OCI-LY3 (cell line): ENCODE measurements around the gene PREX1.

Source experiments
- H2AFZ ChIP-seq: fragments of 200-600, 300-600 bp; shearing (Covaris generic); 2 replicates; pipeline ENCODE4 v1.6.0; 2014; ENCODE audit warnings: antibody characterized with exemption, low read depth, low read length
- H3K27ac ChIP-seq: fragments of 200-600, 300-600 bp; sonication (generic); 2 replicates; pipeline ENCODE4 v1.5.1; 2014; ENCODE audit warnings: mild to moderate bottlenecking, low read length, moderate library complexity, mixed read lengths
- H3K27me3 ChIP-seq: fragments of 200-600, 300-600 bp; sonication (generic); 2 replicates; pipeline ENCODE4 v1.6.1; 2014; ENCODE audit warnings: low read depth, low read length, mixed read lengths
- H3K36me3 ChIP-seq: fragments of 200-600, 300-600 bp; sonication (generic); replicated peaks from 2 replicates; pipeline ENCODE3; 2014; ENCODE audit warnings: low read depth, low read length, mixed read lengths
- H3K4me1 ChIP-seq: fragments of 300-600, 200-600 bp; sonication (generic); 2 replicates; pipeline ENCODE4 v1.6.1; 2014; ENCODE audit warnings: low read length, mixed read lengths
- H3K4me2 ChIP-seq: fragments of 200-600, 300-600 bp; sonication (generic); 2 replicates; pipeline ENCODE4 v1.6.1; 2014; ENCODE audit warnings: low read length, mixed read lengths
- H3K4me3 ChIP-seq: fragments of 300-600, 200-600 bp; sonication (generic); 2 replicates; pipeline ENCODE4 v1.5.1; 2014; ENCODE audit warnings: antibody characterized with exemption, mild to moderate bottlenecking, low read length, moderate library complexity
- H3K79me2 ChIP-seq: fragments of 300-600, 200-600 bp; shearing (Covaris generic); 2 replicates; pipeline ENCODE4 v1.6.1; 2014; ENCODE audit warnings: mild to moderate bottlenecking, low read length, mixed read lengths
- H3K9ac ChIP-seq: fragments of 300-600, 200-600 bp; shearing (Covaris generic); 2 replicates; pipeline ENCODE4 v1.6.0; 2014; ENCODE audit warnings: mild to moderate bottlenecking, low read length, moderate library complexity
- H3K9me3 ChIP-seq: fragments of 200-600, 300-600 bp; shearing (Covaris generic); 2 replicates; pipeline ENCODE4 v1.6.1; 2014; ENCODE audit warnings: low read length, mixed read lengths; ENCODE audit not compliant: insufficient read depth
- H4K20me1 ChIP-seq: fragments of 200-600, 300-600 bp; sonication (generic); 2 replicates; pipeline ENCODE4 v1.6.1; 2016; ENCODE audit warnings: low read length, mixed read lengths; ENCODE audit not compliant: insufficient read depth
- EZH2phosphoT487 ChIP-seq: fragments of 200-600 bp; shearing (Covaris generic); IDR thresholded peaks from 2 replicates; pipeline ENCODE4 v1.6.1; 2018; ENCODE audit warnings: antibody characterized with exemption, mixed run types, low read depth
- TF ChIP-seq, protein P1 (sequence below): fragments of 200-600, 300-600 bp; sonication (generic); IDR thresholded peaks from 2 replicates; pipeline ENCODE4 v1.5.1; 2014; ENCODE audit warnings: antibody characterized with exemption, low read length, low read depth

The PREX1 gene

DNA sequence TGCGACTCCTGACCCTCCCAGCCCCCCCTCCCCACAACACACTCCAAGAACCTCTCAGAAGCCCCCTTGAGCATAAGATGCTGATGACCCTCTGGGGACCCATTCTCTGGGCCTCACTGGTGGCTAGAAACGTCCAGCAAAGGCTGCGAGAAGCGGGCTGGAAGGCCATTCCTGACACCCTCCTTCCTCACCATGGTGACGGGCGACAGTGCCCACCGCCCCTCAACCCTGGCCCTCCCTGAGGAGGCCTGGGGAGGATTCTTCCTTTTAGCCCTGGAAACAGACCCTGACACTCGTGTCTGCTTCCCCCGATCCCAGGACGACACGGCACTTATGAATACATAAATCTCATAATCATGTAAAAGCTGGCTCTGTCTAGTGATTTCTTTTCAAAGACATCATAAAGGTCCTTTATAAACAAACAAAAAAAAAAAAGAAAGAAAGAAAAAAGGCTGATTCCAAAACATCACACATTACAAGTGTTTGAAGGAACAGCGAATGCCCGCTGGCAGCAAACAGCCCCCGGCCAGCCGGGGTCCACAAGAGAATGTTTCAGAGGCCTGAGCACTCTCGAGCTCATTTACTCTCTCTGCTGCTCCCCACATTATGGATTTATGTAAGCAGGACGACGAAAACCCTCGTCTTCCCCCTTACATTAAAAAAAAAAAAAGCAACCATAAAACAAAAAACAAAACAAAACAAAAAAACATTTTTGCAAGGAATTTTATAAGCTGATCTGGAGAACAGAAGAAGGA lies 40.7 kb downstream of the PREX1 start:
- Histone ChIP-seq H3K4me1 (peaks cover 34% of the 10 kb centered on the region), H3K27ac (no peak overlapping the region)

GRCh38 chr20:48785801-48786200 lies 42.0 kb downstream of the PREX1 start:
- peaks cover 42% of the 10 kb centered on the region for H3K4me1 ChIP-seq
- TF ChIP-seq, protein P1, sequence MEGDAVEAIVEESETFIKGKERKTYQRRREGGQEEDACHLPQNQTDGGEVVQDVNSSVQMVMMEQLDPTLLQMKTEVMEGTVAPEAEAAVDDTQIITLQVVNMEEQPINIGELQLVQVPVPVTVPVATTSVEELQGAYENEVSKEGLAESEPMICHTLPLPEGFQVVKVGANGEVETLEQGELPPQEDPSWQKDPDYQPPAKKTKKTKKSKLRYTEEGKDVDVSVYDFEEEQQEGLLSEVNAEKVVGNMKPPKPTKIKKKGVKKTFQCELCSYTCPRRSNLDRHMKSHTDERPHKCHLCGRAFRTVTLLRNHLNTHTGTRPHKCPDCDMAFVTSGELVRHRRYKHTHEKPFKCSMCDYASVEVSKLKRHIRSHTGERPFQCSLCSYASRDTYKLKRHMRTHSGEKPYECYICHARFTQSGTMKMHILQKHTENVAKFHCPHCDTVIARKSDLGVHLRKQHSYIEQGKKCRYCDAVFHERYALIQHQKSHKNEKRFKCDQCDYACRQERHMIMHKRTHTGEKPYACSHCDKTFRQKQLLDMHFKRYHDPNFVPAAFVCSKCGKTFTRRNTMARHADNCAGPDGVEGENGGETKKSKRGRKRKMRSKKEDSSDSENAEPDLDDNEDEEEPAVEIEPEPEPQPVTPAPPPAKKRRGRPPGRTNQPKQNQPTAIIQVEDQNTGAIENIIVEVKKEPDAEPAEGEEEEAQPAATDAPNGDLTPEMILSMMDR, result no peak
- no peak for TF ChIP-seq EZH2phosphoT487
- H3K36me3 ChIP-seq, result peaks cover 4% of the 10 kb centered on the region
- H2AFZ ChIP-seq, result no peak overlapping the region
- H4K20me1 ChIP-seq, result no peaks in the 10 kb centered on the region
- no peak overlapping the region for H3K27ac ChIP-seq
- H3K4me2 ChIP-seq, result no peak overlapping the region
- no peaks in the 10 kb centered on the region for H3K9me3 ChIP-seq
- H3K27me3 ChIP-seq, result no peaks in the 10 kb centered on the region
- H3K9ac ChIP-seq, result no peak overlapping the region
- peaks cover 2% of the 10 kb centered on the region; the same call in 1 of the 2 replicates for H3K79me2 ChIP-seq
- no peak overlapping the region for H3K4me3 ChIP-seq

More for the DNA sequence above, 40.7 kb downstream of the PREX1 start:
- H3K27me3 ChIP-seq, result no peaks in the 10 kb centered on the region
- H3K9ac ChIP-seq, result no peak overlapping the region; the same call in 1 of the 2 replicates
- no peak overlapping the region for H3K4me3 ChIP-seq
- TF ChIP-seq, protein P1, result no peak
- TF ChIP-seq EZH2phosphoT487, result no peak
- no peaks in the 10 kb centered on the region for H3K9me3 ChIP-seq
- peak overlapping the region; percentile 47 for H3K4me2 ChIP-seq
- peaks cover 4% of the 10 kb centered on the region for H3K36me3 ChIP-seq
- peaks cover 2% of the 10 kb centered on the region; the same call in 1 of the 2 replicates for H3K79me2 ChIP-seq
- no peaks in the 10 kb centered on the region for H4K20me1 ChIP-seq
- no peak overlapping the region for H2AFZ ChIP-seq

DNA sequence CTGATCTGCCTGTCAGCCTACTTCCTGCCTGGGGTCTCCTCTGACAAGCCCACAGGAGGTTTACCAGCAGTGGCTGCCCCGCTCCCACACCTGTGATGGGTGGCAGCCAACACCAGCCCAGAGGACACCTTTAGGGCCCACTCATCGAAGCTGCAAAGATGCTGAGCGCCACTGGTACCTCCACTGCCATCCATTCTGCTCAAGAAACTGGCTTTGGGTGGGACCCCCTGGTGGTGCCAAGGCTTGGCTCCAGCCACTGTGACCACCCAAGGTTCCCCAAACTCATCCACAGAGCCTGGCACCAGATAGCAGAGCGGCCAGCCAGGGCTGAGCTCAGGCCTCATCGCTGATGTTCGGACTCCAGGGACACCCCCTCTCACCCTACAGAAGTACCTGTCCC lies 42.5 kb downstream of the PREX1 start:
- Histone ChIP-seq H3K27ac (no peak overlapping the region), H3K9me3 (no peaks in the 10 kb centered on the region), H3K4me1 (peaks cover 42% of the 10 kb centered on the region), H3K79me2 (peaks cover 2% of the 10 kb centered on the region; the same call in 1 of the 2 replicates), H4K20me1 (no peaks in the 10 kb centered on the region), H2AFZ (no peak overlapping the region), H3K4me2 (no peak overlapping the region), H3K4me3 (no peak overlapping the region), H3K36me3 (peaks cover 4% of the 10 kb centered on the region), H3K9ac (no peak overlapping the region), H3K27me3 (no peaks in the 10 kb centered on the region)
- no peak for TF ChIP-seq EZH2phosphoT487
- TF ChIP-seq, protein P1, result no peak

DNA sequence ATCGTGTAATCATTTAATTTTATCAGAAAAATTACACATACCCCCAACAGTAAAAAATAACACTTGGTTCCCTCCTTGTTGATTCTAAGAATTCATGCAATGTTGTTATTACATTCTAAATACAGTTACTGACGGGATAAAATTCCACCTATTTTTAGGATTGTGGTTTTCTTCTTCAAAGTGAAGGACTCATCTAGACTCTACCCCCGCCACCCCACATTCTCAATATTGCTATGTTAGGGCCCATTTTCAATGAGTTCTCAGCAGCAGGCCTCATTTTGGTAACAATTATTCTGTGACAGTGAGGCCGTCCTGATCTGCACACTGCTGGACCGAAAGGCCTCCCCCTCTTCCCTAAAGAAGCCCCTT lies 43.5 kb downstream of the PREX1 start:
- H3K27me3 ChIP-seq, result no peaks in the 10 kb centered on the region
- H3K79me2 ChIP-seq, result peaks cover 2% of the 10 kb centered on the region; the same call in 1 of the 2 replicates
- no peak for TF ChIP-seq EZH2phosphoT487
- TF ChIP-seq, protein P1, result no peak
- no peak overlapping the region for H3K4me2 ChIP-seq
- H2AFZ ChIP-seq, result no peak overlapping the region
- H3K9ac ChIP-seq, result no peak overlapping the region
- H3K9me3 ChIP-seq, result peaks cover 4% of the 10 kb centered on the region; the same call in 1 of the 2 replicates
- peaks cover 36% of the 10 kb centered on the region for H3K4me1 ChIP-seq
- H3K4me3 ChIP-seq, result no peak overlapping the region
- no peak overlapping the region for H3K27ac ChIP-seq
- no peaks in the 10 kb centered on the region for H4K20me1 ChIP-seq
- H3K36me3 ChIP-seq, result peaks cover 7% of the 10 kb centered on the region
